ENCODE data around the gene SH3BP2. TPM values are rescaled to one million over a fixed set of nuclear protein-coding genes. Genes with fewer than 3 reads are reported as not detected.

Gene SH3BP2
- total and polyA plus RNA-seq, 10 of the 15 experiments (the other 5 are each of a cell fraction or from before 2014, with no cell fraction given): 1.1 to 61.8 (median 23.9) TPM

- Histone ChIP-seq H3K4me1 (ENCODE audit: control insufficient read depth, insufficient read depth, low read length) (no peaks in the 10 kb centered on the region), H3K79me2 (ENCODE audit: control insufficient read depth, insufficient read depth, low read length) (peaks cover 25% of the 10 kb centered on the region), H3K27me3 (replicated peaks in 1 of 2; ENCODE audit: control insufficient read depth in 2 of 2, insufficient read depth in 2 of 2, low read length in 1 of 2) (no peaks in the 10 kb centered on the region), H4K20me1 (ENCODE audit: control insufficient read depth, insufficient read depth) (no peaks in the 10 kb centered on the region), H3K27ac (ENCODE audit: control insufficient read depth, insufficient read depth) (no peak overlapping the region), H3K36me3 (ENCODE audit: control insufficient read depth in 2 of 2, insufficient read depth in 2 of 2, low read length in 1 of 2) (peaks cover 0 to 6% of the 10 kb centered on the region in 2 experiments; a peak in 1 of 4 replicates), H3K4me3 (no peak overlapping the region), H3K9ac (ENCODE audit: control insufficient read depth, insufficient read depth, low read length) (no peak overlapping the region), H3K9me3 (replicated peaks; ENCODE audit: control insufficient read depth, insufficient read depth, low read length) (no peaks in the 10 kb centered on the region), H2AFZ (ENCODE audit: control insufficient read depth, low read depth, low read length) (no peak overlapping the region), H3K4me2 (ENCODE audit: control insufficient read depth, insufficient read depth) (no peak overlapping the region)
- POLR2A ChIA-PET: interaction anchor here (0.6 to 1.5 kb wide), 6 partner anchors 8 to 47 kb away, joined by 3 to 5 read pairs (median 4); no protein-coding TSS in a partner anchor
- CTCF ChIA-PET: interaction anchor here (0.6 to 0.9 kb wide), 3 partner anchors 17 to 250 kb away, joined by 3 read pairs; no protein-coding TSS in a partner anchor
- in situ Hi-C loops (cut with MboI): no loop called here
- FAIRE-seq: no peak
- TF ChIP-seq SPI1 (IDR thresholded peaks at IDR 0.05; ENCODE audit: borderline replicate concordance, insufficient read depth, low read depth, low read length) (no peak), RFX5 (IDR thresholded peaks at IDR 0.05; ENCODE audit: low read depth, low read length) (no peak), SIN3A (IDR thresholded peaks at IDR 0.05; ENCODE audit: low read depth, low read length) (no peak), KDM1A (IDR thresholded peaks at IDR 0.05; ENCODE audit: borderline replicate concordance) (no peak), ZNF384 (IDR thresholded peaks at IDR 0.05; ENCODE audit: borderline replicate concordance, low read depth, low read length) (no peak), RAD51 (IDR thresholded peaks at IDR 0.05) (no peak), MAX (IDR thresholded peaks at IDR 0.05; ENCODE audit: low read depth, low read length) (no peak), NFIC (IDR thresholded peaks at IDR 0.05; ENCODE audit: low read depth, low read length) (no peak), BRCA1 (IDR thresholded peaks at IDR 0.05; ENCODE audit: low read depth, low read length) (no peak), USF2 (IDR thresholded peaks at IDR 0.05; ENCODE audit: borderline replicate concordance, low read depth, low read length) (no peak), BCL3 (IDR thresholded peaks at IDR 0.05; ENCODE audit: borderline replicate concordance, insufficient read depth, low read depth, low read length, poor library complexity, severe bottlenecking) (no peak), SMAD1 (IDR thresholded peaks at IDR 0.05; ENCODE audit: low read depth, partially characterized antibody) (no peak), HDGF (IDR thresholded peaks at IDR 0.05) (no peak), STAT1 (conservative IDR thresholded peaks at IDR 0.05) (no peak), SREBF2 (IDR thresholded peaks at IDR 0.05; ENCODE audit: low read length) (no peak), POLR2AphosphoS5 (IDR thresholded peaks at IDR 0.05; ENCODE audit: low read length) (no peak), PRDM15 (CRISPR knock-in tag; IDR thresholded peaks at IDR 0.05) (no peak), CBX5 (IDR thresholded peaks at IDR 0.05; ENCODE audit: low read depth) (no peak), JUND (IDR thresholded peaks at IDR 0.05; ENCODE audit: low read depth, low read length) (no peak), POLR2AphosphoS2 (IDR thresholded peaks at IDR 0.05; ENCODE audit: low read depth, low read length) (no peak)
- intact Hi-C loops (cut with micrococcal nuclease; ENCODE audit: unreplicated experiment): no loop called here
- DNase-seq (ENCODE audit: low read depth, low spot score): no peak
- SMC1A ChIA-PET (ENCODE audit: uncharacterized antibody, unreplicated experiment): interaction anchor here (0.7 to 3.2 kb wide), 9 partner anchors 8 to 386 kb away, joined by 3 to 26 read pairs (median 3); no protein-coding TSS in a partner anchor
- RAD21 ChIA-PET (ENCODE audit: unreplicated experiment): interaction anchor here (0.9 to 2.2 kb wide), 7 partner anchors 11 to 108 kb away, joined by 3 to 5 read pairs (median 3); no protein-coding TSS in a partner anchor
- no peak for ATAC-seq
- WGBS (ENCODE audit: insufficient coverage, insufficient replicate concordance, low lambda C conversion rate, missing lambda C conversion rate): 92% methylated on average over 4 of the region's 4 CpGs
- no TSS peak for BruUV-seq (replicated peaks)
Measured at GRCh38 chr4:2871466-2871865, 78.6 kb downstream of the SH3BP2 start.
